ENCODE data around the gene MLLT10.

GRCh38 chr10:21516242-21517131 is 17.5 kb upstream of the MLLT10 start:
- TF ChIP-seq CTCF (IDR thresholded peaks at IDR 0.05) = no peak
- no peak for TF ChIP-seq POLR2A (IDR thresholded peaks at IDR 0.05)

Data from ovary (tissue), 3 donors.